A673 (cell line): Measurements from ENCODE around the gene LHFPL5.

ENCODE experiments used
- EZH2 ChIP-seq: fragments of 200-600 bp; sonication (generic); IDR thresholded peaks from 2 replicates; pipeline ENCODE4 v1.6.1; 2017; ENCODE audit warnings: borderline replicate concordance, low read depth, mild to moderate bottlenecking, mixed read lengths, antibody characterized with exemption, low read length; ENCODE audit not compliant: poor library complexity, severe bottlenecking
- TF ChIP-seq, protein P1 (sequence below): fragments of 300-800, 200-600 bp; sonication (generic); conservative IDR thresholded peaks from 2 replicates; pipeline ENCODE4 v1.5.1; 2017; ENCODE audit warnings: low read depth, mild to moderate bottlenecking, antibody characterized with exemption, low read length, moderate library complexity, mixed read lengths

DNA sequence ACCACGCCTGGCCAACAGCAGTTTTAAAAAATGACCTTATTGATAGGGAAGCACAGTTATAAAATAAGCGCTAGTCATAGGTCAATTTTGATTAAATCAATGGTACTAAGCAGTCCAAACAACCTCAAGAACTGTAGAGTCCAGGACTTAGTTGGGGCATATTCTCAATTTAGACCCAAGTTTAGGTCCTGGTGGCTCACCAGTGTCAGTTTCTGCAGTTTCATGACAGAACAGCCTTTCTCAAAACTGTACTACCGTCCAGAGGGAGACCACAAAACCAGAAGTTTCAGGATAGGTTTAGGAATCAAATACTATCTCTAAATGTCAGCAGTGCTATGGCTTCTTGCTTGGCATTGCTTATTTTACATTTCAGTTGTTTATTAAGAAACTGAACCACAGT, 39.1 kb downstream of the LHFPL5 start:
- TF ChIP-seq EZH2 = no peak
- TF ChIP-seq, protein P1, sequence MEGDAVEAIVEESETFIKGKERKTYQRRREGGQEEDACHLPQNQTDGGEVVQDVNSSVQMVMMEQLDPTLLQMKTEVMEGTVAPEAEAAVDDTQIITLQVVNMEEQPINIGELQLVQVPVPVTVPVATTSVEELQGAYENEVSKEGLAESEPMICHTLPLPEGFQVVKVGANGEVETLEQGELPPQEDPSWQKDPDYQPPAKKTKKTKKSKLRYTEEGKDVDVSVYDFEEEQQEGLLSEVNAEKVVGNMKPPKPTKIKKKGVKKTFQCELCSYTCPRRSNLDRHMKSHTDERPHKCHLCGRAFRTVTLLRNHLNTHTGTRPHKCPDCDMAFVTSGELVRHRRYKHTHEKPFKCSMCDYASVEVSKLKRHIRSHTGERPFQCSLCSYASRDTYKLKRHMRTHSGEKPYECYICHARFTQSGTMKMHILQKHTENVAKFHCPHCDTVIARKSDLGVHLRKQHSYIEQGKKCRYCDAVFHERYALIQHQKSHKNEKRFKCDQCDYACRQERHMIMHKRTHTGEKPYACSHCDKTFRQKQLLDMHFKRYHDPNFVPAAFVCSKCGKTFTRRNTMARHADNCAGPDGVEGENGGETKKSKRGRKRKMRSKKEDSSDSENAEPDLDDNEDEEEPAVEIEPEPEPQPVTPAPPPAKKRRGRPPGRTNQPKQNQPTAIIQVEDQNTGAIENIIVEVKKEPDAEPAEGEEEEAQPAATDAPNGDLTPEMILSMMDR = no peak
